Fibroblast of the aortic adventitia (primary cell): Measurements from ENCODE around the gene RHEBL1. TPM values are rescaled to one million over a fixed set of nuclear protein-coding genes. Genes with fewer than 3 reads are reported as not detected.

Experiments used
- DNase-seq: peaks from one replicate; pipeline ENCODE4 v3.0.0-alpha.2; 2010; ENCODE audit warnings: low read depth
- H3K4me3 ChIP-seq: 2 replicates; pipeline ENCODE4 v1.5.1; 2011; ENCODE audit warnings: low read depth, mild to moderate bottlenecking, control low read depth, low read length, moderate library complexity
- CTCF ChIP-seq: IDR thresholded peaks from 2 replicates; pipeline ENCODE4 v1.5.1; 2011; ENCODE audit warnings: mild to moderate bottlenecking, low read length, control low read depth, inconsistent platforms; ENCODE audit not compliant: insufficient read depth
- total RNA-seq: library from RNA; depleted of rRNA; stranded (reverse); fragments of >200 nt; gene quantifications from 2 replicates; pipeline ENCODE4 v1.2.3, GENCODE V29; 2012; ENCODE audit warnings: low replicate concordance

Gene RHEBL1
- total RNA-seq, 1 donor: 0.54 TPM

- DNase-seq: peak; percentile 54
- TF ChIP-seq CTCF: peak; percentile 29
- peak overlapping the region; percentile 51 for H3K4me3 ChIP-seq
These were observed 20.3 kb upstream of the RHEBL1 start for GRCh38 chr12:49089821-49090773.

GRCh38 chr12:49088932-49089330 lies 19.2 kb upstream of the RHEBL1 start:
- no peak for TF ChIP-seq CTCF
- H3K4me3 ChIP-seq: no peak overlapping the region
- DNase-seq: no peak

- peak; percentile 94 for DNase-seq
- TF ChIP-seq CTCF: peak; percentile 93
- H3K4me3 ChIP-seq: peak overlapping the region; percentile 4
These were observed 18.6 kb upstream of the RHEBL1 start for GRCh38 chr12:49088150-49088931.

- no peak for TF ChIP-seq CTCF
- no peak overlapping the region for H3K4me3 ChIP-seq
- no peak for DNase-seq
These were observed 16.3 kb upstream of the RHEBL1 start for GRCh38 chr12:49086116-49086515.

- DNase-seq: no peak
- H3K4me3 ChIP-seq: no peak overlapping the region
- no peak for TF ChIP-seq CTCF
These were observed 14.7 kb upstream of the RHEBL1 start for GRCh38 chr12:49084438-49084837.

- no peak overlapping the region for H3K4me3 ChIP-seq
- DNase-seq: no peak
- no peak for TF ChIP-seq CTCF
These were observed 10.0 kb upstream of the RHEBL1 start for GRCh38 chr12:49079793-49080192.
